Naive thymus-derived CD8-positive, alpha-beta T cell (primary cell): ENCODE data around the gene DBN1. TPM values are rescaled to one million over a fixed set of nuclear protein-coding genes. Genes with fewer than 3 reads are reported as not detected.

Source experiments
- ATAC-seq, 2 donors: fragments of 150-1000 bp; cut with Tn5 transposase in 1 of 2; sonication (Bioruptor Pico), chemical (Tn5 transposase) in 1 of 2; 1 replicate in 1 of 2; 2 replicates in 1 of 2; pipeline ENCODE4 v1.10.0; 2021; ENCODE audit warnings: mild to moderate bottlenecking in 2 of 2, moderate library complexity in 2 of 2
- POLR2A ChIA-PET: fragments of 350-600 bp; sonication (Branson Sonifier 250); formaldehyde crosslinking; loops from one replicate; lab custom pipeline; 2021; ENCODE audit warnings: antibody characterized with exemption; lab: Charles Lee
- DNase-seq, 10 donors: peaks; one replicate each; pipeline versions ENCODE4 v3.0.0 to v3.0.0-alpha.2; 2020 to 2022
- H3K27ac Mint-ChIP-seq, 10 donors: one replicate each; pipeline ENCODE4 v1.8.0; 2020 to 2022; ENCODE audit warnings: mild to moderate bottlenecking in 10 of 10, mixed read lengths in 10 of 10, moderate library complexity in 4 of 10, inconsistent platforms in 1 of 10
- H3K27me3 Mint-ChIP-seq, 5 donors: one replicate each; pipeline ENCODE4 v1.8.0; 2021 to 2022; ENCODE audit warnings: mixed read lengths in 5 of 5
- H3K36me3 Mint-ChIP-seq, 3 donors: one replicate each; pipeline ENCODE4 v1.8.0; 2020 to 2022; ENCODE audit warnings: mixed read lengths in 3 of 3, mild to moderate bottlenecking in 2 of 3, inconsistent platforms in 1 of 3
- H3K4me1 Mint-ChIP-seq, 4 donors: one replicate each; pipeline ENCODE4 v1.8.0; 2021 to 2022; ENCODE audit warnings: mixed read lengths in 4 of 4
- H3K4me3 Mint-ChIP-seq, 10 donors: one replicate each; pipeline ENCODE4 v1.8.0; 2020 to 2022; ENCODE audit warnings: mild to moderate bottlenecking in 10 of 10, mixed read lengths in 10 of 10, moderate library complexity in 6 of 10, inconsistent platforms in 1 of 10
- H3K9me3 Mint-ChIP-seq, 9 donors: one replicate each; pipeline ENCODE4 v1.8.0; 2020 to 2022; ENCODE audit warnings: mixed read lengths in 9 of 9, mild to moderate bottlenecking in 3 of 9, inconsistent platforms in 1 of 9, moderate library complexity in 1 of 9
- polyA plus RNA-seq, 3 donors: library from polyadenylated mRNA; unstranded; fragments of 300-500 nt; fragmentation: Illumina TruSeq; gene quantifications; one replicate each; pipeline ENCODE4 v1.2.3, GENCODE V29; 2021
- total RNA-seq, 8 experiments: library from RNA in 2 of 8; stranded (reverse) in 2 of 8; gene quantifications; one replicate each; pipeline ENCODE4 v1.2.3 and lab custom pipeline; 2021 to 2026

The DBN1 gene
- total and polyA plus RNA-seq, 5 experiments from 2014 or later = 20.5 to 62.9 (median 25.3) TPM

- POLR2A ChIA-PET = no interaction called here
- H3K9me3 Mint-ChIP-seq = no peaks in the 10 kb centered on the region
- peak overlapping the region in 1 of 10 donors; percentile 61 for H3K27ac Mint-ChIP-seq
- no peak overlapping the region for H3K4me3 Mint-ChIP-seq
- no peaks in the 10 kb centered on the region for H3K27me3 Mint-ChIP-seq
- peaks cover 14 to 46% (median 30%) of the 10 kb centered on the region in 4 donors for H3K4me1 Mint-ChIP-seq
- DNase-seq (no peak), ATAC-seq (no peak)
- H3K36me3 Mint-ChIP-seq = peaks cover 0 to 45% (median 21%) of the 10 kb centered on the region in 3 donors
Measured at GRCh38 chr5:177511181-177511580, 37.7 kb upstream of the DBN1 start.

- Mint-ChIP-seq H3K4me3 (peak overlapping the region in 1 of 10 donors; percentile 86), H3K9me3 (no peaks in the 10 kb centered on the region), H3K4me1 (peaks cover 14 to 40% (median 24%) of the 10 kb centered on the region in 4 donors), H3K27me3 (no peaks in the 10 kb centered on the region), H3K27ac (peak overlapping the region in 3 of 10 donors; percentile 53 to 61 (median 61)), H3K36me3 (peaks cover 0 to 44% (median 21%) of the 10 kb centered on the region in 3 donors)
- DNase-seq = no peak
- POLR2A ChIA-PET = no interaction called here
- ATAC-seq = peak in 1 of 2 donors; percentile 33
Measured at GRCh38 chr5:177510567-177511053, 37.2 kb upstream of the DBN1 start.

GRCh38 chr5:177509991-177510566 is 36.6 kb upstream of the DBN1 start:
- no peaks in the 10 kb centered on the region for H3K27me3 Mint-ChIP-seq
- H3K4me1 Mint-ChIP-seq = peaks cover 12 to 38% (median 20%) of the 10 kb centered on the region in 4 donors
- DNase-seq (no peak), ATAC-seq (peak in 1 of 2 donors; percentile 23)
- H3K9me3 Mint-ChIP-seq = no peaks in the 10 kb centered on the region
- POLR2A ChIA-PET = interaction anchor here (0.5 to 1.7 kb wide), 3 partner anchors 55 to 572 kb away, joined by 4 to 5 read pairs (median 4); no protein-coding TSS in a partner anchor
- H3K27ac Mint-ChIP-seq = peak overlapping the region in 3 of 10 donors; percentile 61 to 65 (median 61)
- peaks cover 0 to 40% (median 20%) of the 10 kb centered on the region in 3 donors for H3K36me3 Mint-ChIP-seq
- H3K4me3 Mint-ChIP-seq = peak overlapping the region in 3 of 10 donors; percentile 9 to 86 (median 42)

- POLR2A ChIA-PET = interaction anchor here (0.5 to 1.7 kb wide), 3 partner anchors 54 to 573 kb away, joined by 4 to 5 read pairs (median 4); no protein-coding TSS in a partner anchor
- no peak for DNase-seq
Measured at GRCh38 chr5:177509381-177509951, 36.0 kb upstream of the DBN1 start, which contains the start of gene DOK3. Gene DOK3, minus strand, starts transcription at chr5:177509826. Its CDS starts 286 bp downstream, at chr5:177509540.

GRCh38 chr5:177508837-177509236 is 35.4 kb upstream of the DBN1 start:
- H3K36me3 Mint-ChIP-seq = peaks cover 0 to 31% (median 17%) of the 10 kb centered on the region in 3 donors
- POLR2A ChIA-PET = interaction anchor here (1.7 kb wide), 1 partner anchor 53 kb away, joined by 5 read pairs; no protein-coding TSS in a partner anchor

More at GRCh38 chr5:177509381-177509951, 36.0 kb upstream of the DBN1 start, which contains the start of gene DOK3:
- ATAC-seq = no peak
- H3K4me3 Mint-ChIP-seq = peak within 1 kb of the TSS in 4 of 10 donors; percentile 33 to 86 (median 40)
- peak within 1 kb of the TSS in 4 of 10 donors; percentile 24 to 65 (median 61) for H3K27ac Mint-ChIP-seq
- H3K36me3 Mint-ChIP-seq = peaks cover 0 to 36% (median 18%) of the 10 kb centered on the region in 3 donors
- no peaks in the 10 kb centered on the region for H3K9me3 Mint-ChIP-seq
- peaks cover 12 to 37% (median 19%) of the 10 kb centered on the region in 4 donors for H3K4me1 Mint-ChIP-seq
- no peaks in the 10 kb centered on the region for H3K27me3 Mint-ChIP-seq

GRCh38 chr5:177508221-177508611 is 34.8 kb upstream of the DBN1 start:
- peak overlapping the region in 1 of 10 donors; percentile 73 for H3K4me3 Mint-ChIP-seq
- peaks cover 0 to 24% (median 16%) of the 10 kb centered on the region in 3 donors for H3K36me3 Mint-ChIP-seq
- H3K27ac Mint-ChIP-seq = peak overlapping the region in 1 of 10 donors; percentile 53
- no peaks in the 10 kb centered on the region for H3K27me3 Mint-ChIP-seq
- DNase-seq = no peak
- peaks cover 8 to 37% (median 12%) of the 10 kb centered on the region in 4 donors for H3K4me1 Mint-ChIP-seq
- H3K9me3 Mint-ChIP-seq = no peaks in the 10 kb centered on the region
- POLR2A ChIA-PET = no interaction called here
- no peak for ATAC-seq

More at GRCh38 chr5:177508837-177509236, 35.4 kb upstream of the DBN1 start:
- no peak for DNase-seq
- Mint-ChIP-seq H3K27ac (peak overlapping the region in 1 of 10 donors; percentile 25), H3K4me3 (peak overlapping the region in 4 of 10 donors; percentile 18 to 86 (median 36)), H3K4me1 (peaks cover 8 to 37% (median 14%) of the 10 kb centered on the region in 4 donors), H3K9me3 (no peaks in the 10 kb centered on the region), H3K27me3 (no peaks in the 10 kb centered on the region)
- ATAC-seq = no peak

- POLR2A ChIA-PET = interaction anchor here (0.6 kb wide), 1 partner anchor 96 kb away, joined by 3 read pairs; no protein-coding TSS in a partner anchor
- Mint-ChIP-seq H3K36me3 (peaks cover 0 to 19% (median 11%) of the 10 kb centered on the region in 3 donors), H3K27ac (peak overlapping the region in 2 of 10 donors; percentile 12 to 53), H3K4me3 (peak overlapping the region in 1 of 10 donors; percentile 73), H3K4me1 (peaks cover 8 to 40% (median 12%) of the 10 kb centered on the region in 4 donors), H3K9me3 (no peaks in the 10 kb centered on the region), H3K27me3 (no peaks in the 10 kb centered on the region)
- no peak for DNase-seq
- no peak for ATAC-seq
Measured at GRCh38 chr5:177507596-177508220, 34.3 kb upstream of the DBN1 start.

- H3K4me1 Mint-ChIP-seq = peaks cover 8 to 45% (median 12%) of the 10 kb centered on the region in 4 donors
- POLR2A ChIA-PET = interaction anchor here (0.6 to 0.7 kb wide), 2 partner anchors 17 to 95 kb away, joined by 3 to 6 read pairs; no protein-coding TSS in a partner anchor
- H3K36me3 Mint-ChIP-seq = peaks cover 0 to 15% (median 10%) of the 10 kb centered on the region in 3 donors
- H3K27ac Mint-ChIP-seq = peak overlapping the region in 1 of 10 donors; percentile 53
- ATAC-seq = no peak
- no peaks in the 10 kb centered on the region for H3K27me3 Mint-ChIP-seq
- no peak overlapping the region for H3K4me3 Mint-ChIP-seq
- no peak for DNase-seq
- H3K9me3 Mint-ChIP-seq = no peaks in the 10 kb centered on the region
Measured at GRCh38 chr5:177507165-177507564, 33.7 kb upstream of the DBN1 start.

- H3K36me3 Mint-ChIP-seq = no peaks in the 10 kb centered on the region
- DNase-seq (no peak), ATAC-seq (no peak)
- H3K27me3 Mint-ChIP-seq = no peaks in the 10 kb centered on the region
- POLR2A ChIA-PET = no interaction called here
- H3K27ac Mint-ChIP-seq = no peak overlapping the region
- H3K9me3 Mint-ChIP-seq = no peaks in the 10 kb centered on the region
- H3K4me3 Mint-ChIP-seq = no peak overlapping the region
- H3K4me1 Mint-ChIP-seq = peaks cover 14 to 43% (median 16%) of the 10 kb centered on the region in 4 donors
Measured at GRCh38 chr5:177505075-177505474, 31.6 kb upstream of the DBN1 start.

GRCh38 chr5:177504086-177505056 is 30.9 kb upstream of the DBN1 start:
- no peak overlapping the region for H3K4me3 Mint-ChIP-seq
- no peak overlapping the region for H3K27ac Mint-ChIP-seq
- peaks cover 11 to 37% (median 12%) of the 10 kb centered on the region in 4 donors for H3K4me1 Mint-ChIP-seq
- DNase-seq = no peak
- no peaks in the 10 kb centered on the region for H3K36me3 Mint-ChIP-seq
- no peaks in the 10 kb centered on the region for H3K9me3 Mint-ChIP-seq
- no peak for ATAC-seq
- POLR2A ChIA-PET = interaction anchor here (0.6 to 1.8 kb wide), 2 partner anchors 49 to 72 kb away, joined by 3 to 7 read pairs; no protein-coding TSS in a partner anchor
- H3K27me3 Mint-ChIP-seq = no peaks in the 10 kb centered on the region
